GM18499 (cell line): Measurements from ENCODE around the gene DHFR2.

ENCODE experiments used
- ATAC-seq: cut with Tn5 transposase; IDR thresholded peaks from one replicate; pipeline ENCODE4 v1.9.1; 2021; ENCODE audit warnings: moderate number of reproducible peaks; ENCODE audit not compliant: insufficient read depth, unreplicated experiment

DHFR2 gene

DNA sequence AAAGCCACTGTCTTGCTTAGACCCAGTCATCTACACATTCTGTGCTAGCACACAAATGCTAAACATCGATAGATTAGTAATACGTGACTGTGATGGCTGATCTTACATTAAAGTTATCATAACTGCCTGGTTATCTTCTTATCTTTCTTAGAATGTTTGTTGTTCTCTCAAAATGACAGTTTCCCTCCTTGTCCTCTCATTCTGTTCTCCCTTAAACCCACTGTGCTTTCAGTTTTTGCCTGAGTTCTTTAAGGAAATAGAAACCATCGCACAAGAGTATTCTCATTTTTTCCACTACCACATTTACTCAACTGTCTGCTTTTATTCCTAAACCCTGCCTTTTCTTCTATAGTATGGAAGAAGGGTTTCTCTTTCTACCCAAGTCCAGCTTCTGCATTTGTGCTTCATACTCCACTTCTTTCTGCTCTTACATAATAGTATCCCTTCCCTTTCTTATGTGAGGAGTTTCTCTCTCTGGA is 51.4 kb downstream of the DHFR2 start:
- no peak for ATAC-seq

DNA sequence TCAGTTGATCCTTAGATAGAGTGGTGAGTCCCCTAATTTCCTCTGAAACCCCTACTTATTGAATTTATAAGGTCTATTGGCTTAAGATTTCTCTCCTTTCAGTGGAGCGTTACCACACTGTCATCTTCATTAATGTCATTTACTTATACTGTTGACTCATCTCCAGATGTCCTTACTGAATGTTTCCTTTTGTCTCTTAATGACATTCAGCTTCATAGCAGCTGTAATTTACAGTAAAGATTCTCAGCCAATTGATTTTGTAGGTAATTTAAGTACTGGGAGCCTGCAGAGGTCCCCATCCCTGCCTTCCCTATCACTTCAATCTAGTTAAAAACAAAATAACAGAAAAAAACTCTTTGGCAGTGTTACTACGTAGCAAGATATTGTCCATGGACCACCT is 53.1 kb downstream of the DHFR2 start:
- ATAC-seq: no peak

DNA sequence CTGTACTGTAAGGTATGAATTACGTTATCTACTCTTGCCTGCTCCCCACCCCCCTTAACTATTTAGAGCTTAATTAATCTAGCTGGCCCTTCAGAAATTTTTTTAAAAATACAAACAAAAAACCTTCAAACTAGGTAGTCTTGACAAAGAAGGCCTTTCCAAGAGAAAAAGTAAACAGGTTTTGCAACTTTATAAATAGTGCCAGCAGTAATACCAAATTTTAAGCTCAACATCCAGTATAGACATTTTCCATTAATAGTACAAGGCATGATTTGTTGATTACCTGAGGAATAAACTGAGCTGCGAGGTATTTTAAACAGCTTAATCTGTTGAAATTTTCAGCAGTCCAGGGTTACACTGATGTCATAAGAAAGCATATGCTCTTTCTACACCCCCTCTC is 54.5 kb downstream of the DHFR2 start:
- no peak for ATAC-seq
